HepG2 (cell line): Measurements from ENCODE around the gene SYNGR2. TPM values are rescaled to one million over a fixed set of nuclear protein-coding genes. Genes with fewer than 3 reads are reported as not detected.

ENCODE experiments used
- CSRNP1 ChIP-seq: sonication (generic); formaldehyde crosslinking; IDR thresholded peaks from 2 replicates; pipeline ENCODE4 v1.8.1; 2023; ENCODE audit warnings: mild to moderate bottlenecking, missing genetic modification reagents
- ERF ChIP-seq: IDR thresholded peaks from 2 replicates; pipeline ENCODE4 v1.6.1; 2018; ENCODE audit warnings: missing biosample characterization, missing genetic modification reagents
- FOSL1 ChIP-seq: sonication (generic); formaldehyde crosslinking; IDR thresholded peaks from 2 replicates; pipeline ENCODE4 v1.9.0; 2021; ENCODE audit warnings: missing genetic modification reagents, borderline replicate concordance
- GATAD1 ChIP-seq: IDR thresholded peaks from 2 replicates; pipeline ENCODE4 v1.6.1; 2016; ENCODE audit warnings: missing genetic modification reagents, missing compliant biosample characterization
- GRHL1 ChIP-seq: sonication (generic); formaldehyde crosslinking; conservative IDR thresholded peaks from 2 replicates; pipeline ENCODE4 v1.8.0; 2022; ENCODE audit warnings: missing genetic modification reagents
- HDAC2 ChIP-seq: sonication (generic); formaldehyde crosslinking; IDR thresholded peaks from 2 replicates; pipeline ENCODE4 v1.4.0; 2020; ENCODE audit warnings: missing genetic modification reagents
- PAF1 ChIP-seq: IDR thresholded peaks from 2 replicates; pipeline ENCODE4 v1.6.1; 2016; ENCODE audit warnings: missing genetic modification reagents, missing compliant biosample characterization
- POLR2AphosphoS2 ChIP-seq: IDR thresholded peaks from 2 replicates; pipeline ENCODE4 v1.6.1; 2011; ENCODE audit warnings: low read depth, low read length, improper control_type of control experiment
- RFX5 ChIP-seq: IDR thresholded peaks from 2 replicates; pipeline ENCODE4 v1.6.1; 2011; ENCODE audit warnings: low read depth, low read length, improper control_type of control experiment
- SNRNP70 ChIP-seq: fragments of 200-400 bp; formaldehyde crosslinking; IDR thresholded peaks from 2 replicates; pipeline ENCODE4 v1.6.1; 2017; ENCODE audit warnings: mild to moderate bottlenecking, low read depth, low read length, moderate library complexity
- SRF ChIP-seq: IDR thresholded peaks from 2 replicates; pipeline ENCODE4 v1.6.1; 2011; ENCODE audit warnings: mild to moderate bottlenecking, low read depth, low read length, moderate library complexity
- TEAD3 ChIP-seq: optimal IDR thresholded peaks from 2 replicates; pipeline ENCODE3; 2016; ENCODE audit warnings: borderline replicate concordance
- ZGPAT ChIP-seq: IDR thresholded peaks from 2 replicates; pipeline ENCODE4 v1.6.1; 2016; ENCODE audit warnings: mild to moderate bottlenecking
- ZHX1 ChIP-seq: sonication (generic); formaldehyde crosslinking; IDR thresholded peaks from 2 replicates; pipeline ENCODE4 v1.8.1; 2022; ENCODE audit warnings: low read depth, mild to moderate bottlenecking, missing genetic modification reagents
- ZNF17 ChIP-seq: sonication (generic); formaldehyde crosslinking; IDR thresholded peaks from 2 replicates; pipeline ENCODE4 v1.5.0; 2020; ENCODE audit warnings: mild to moderate bottlenecking, missing genetic modification reagents
- ZNF274 ChIP-seq: sonication (generic); formaldehyde crosslinking; IDR thresholded peaks from 2 replicates; pipeline ENCODE4 v1.5.1; 2020; ENCODE audit warnings: mild to moderate bottlenecking, missing genetic modification reagents
- ZNF350 ChIP-seq: sonication (generic); formaldehyde crosslinking; IDR thresholded peaks from 2 replicates; pipeline ENCODE4 v1.4.0; 2020; ENCODE audit warnings: mild to moderate bottlenecking, low read depth, missing genetic modification reagents, borderline replicate concordance
- ZNF572 ChIP-seq: sonication (generic); formaldehyde crosslinking; IDR thresholded peaks from 2 replicates; pipeline ENCODE4 v1.5.1; 2020; ENCODE audit warnings: mild to moderate bottlenecking, missing genetic modification reagents
- ZNF607 ChIP-seq: sonication (generic); formaldehyde crosslinking; IDR thresholded peaks from 2 replicates; pipeline ENCODE4 v1.5.1; 2020; ENCODE audit warnings: missing genetic modification reagents, mild to moderate bottlenecking, borderline replicate concordance
- ZNF644 ChIP-seq: IDR thresholded peaks from 2 replicates; pipeline ENCODE4 v1.6.1; 2016; ENCODE audit warnings: low read depth
- ZNF781 ChIP-seq: sonication (generic); formaldehyde crosslinking; IDR thresholded peaks from 2 replicates; pipeline ENCODE4 v1.5.1; 2020; ENCODE audit warnings: borderline replicate concordance, mild to moderate bottlenecking, missing genetic modification reagents; ENCODE audit errors: not compliant biosample characterization
- polyA plus RNA-seq, 8 experiments: library from polyadenylated mRNA; depleted of rRNA in 3 of 8; stranded (reverse) in 7 of 8; unstranded in 1 of 8; fragments of >200 nt; fragmentation: Illumina TruSeq in 4 of 8; extraction: Trizol in 4 of 8; gene quantifications; 2 replicates each; pipeline versions ENCODE4 v1.2.1 to v1.2.3, GENCODE V29; 2011 to 2016; ENCODE audit warnings: low read depth in 4 of 8, missing spikeins in 1 of 8, mixed read lengths in 1 of 8; ENCODE audit not compliant: insufficient read depth in 1 of 8
- total RNA-seq, 5 experiments: library from RNA; depleted of rRNA; stranded (reverse); fragments of >200 nt; fragmentation: Illumina TruSeq; extraction: Trizol; gene quantifications; 2 replicates each; pipeline ENCODE4 v1.2.3, GENCODE V29; 2016; ENCODE audit warnings: low read depth in 1 of 5

Gene SYNGR2
- total and polyA plus RNA-seq, 2 of the 13 experiments (the other 11 are each of a cell fraction or from before 2014, with no cell fraction given) = 46.7 to 170 TPM

- TF ChIP-seq SNRNP70 (no peak), GATAD1 (CRISPR knock-in tag) (peak; percentile 66; the same call in 1 of the 2 replicates), ZNF17 (CRISPR knock-in tag) (0 out of 2 replicates have a peak, but pooled peaks have one; percentile 58), HDAC2 (CRISPR knock-in tag) (peak; percentile 81), ERF (CRISPR knock-in tag) (peak; percentile 96), ZNF350 (CRISPR knock-in tag) (no peak), CSRNP1 (CRISPR knock-in tag) (peak; percentile 85; the same call in 1 of the 2 replicates), SRF (no peak), ZNF644 (peak; percentile 53; the same call in 1 of the 2 replicates), ZGPAT (CRISPR knock-in tag) (peak; percentile 73), GRHL1 (CRISPR knock-in tag) (no peak), POLR2AphosphoS2 (no peak), RFX5 (no peak), PAF1 (CRISPR knock-in tag) (no peak), ZHX1 (no peak), ZNF781 (CRISPR knock-in tag) (peak; percentile 53), ZNF607 (no peak; the same call in 1 of the 2 replicates), TEAD3 (CRISPR knock-in tag) (peak; percentile 75), FOSL1 (no peak), ZNF274 (peak; percentile 71; the same call in 1 of the 2 replicates), ZNF572 (CRISPR knock-in tag) (peak; percentile 65; the same call in 1 of the 2 replicates)
Measured at GRCh38 chr17:78144736-78145641, 23.4 kb upstream of the SYNGR2 start (continued).
